ENCODE results near the gene SPRED2.

Gene SPRED2

DNA sequence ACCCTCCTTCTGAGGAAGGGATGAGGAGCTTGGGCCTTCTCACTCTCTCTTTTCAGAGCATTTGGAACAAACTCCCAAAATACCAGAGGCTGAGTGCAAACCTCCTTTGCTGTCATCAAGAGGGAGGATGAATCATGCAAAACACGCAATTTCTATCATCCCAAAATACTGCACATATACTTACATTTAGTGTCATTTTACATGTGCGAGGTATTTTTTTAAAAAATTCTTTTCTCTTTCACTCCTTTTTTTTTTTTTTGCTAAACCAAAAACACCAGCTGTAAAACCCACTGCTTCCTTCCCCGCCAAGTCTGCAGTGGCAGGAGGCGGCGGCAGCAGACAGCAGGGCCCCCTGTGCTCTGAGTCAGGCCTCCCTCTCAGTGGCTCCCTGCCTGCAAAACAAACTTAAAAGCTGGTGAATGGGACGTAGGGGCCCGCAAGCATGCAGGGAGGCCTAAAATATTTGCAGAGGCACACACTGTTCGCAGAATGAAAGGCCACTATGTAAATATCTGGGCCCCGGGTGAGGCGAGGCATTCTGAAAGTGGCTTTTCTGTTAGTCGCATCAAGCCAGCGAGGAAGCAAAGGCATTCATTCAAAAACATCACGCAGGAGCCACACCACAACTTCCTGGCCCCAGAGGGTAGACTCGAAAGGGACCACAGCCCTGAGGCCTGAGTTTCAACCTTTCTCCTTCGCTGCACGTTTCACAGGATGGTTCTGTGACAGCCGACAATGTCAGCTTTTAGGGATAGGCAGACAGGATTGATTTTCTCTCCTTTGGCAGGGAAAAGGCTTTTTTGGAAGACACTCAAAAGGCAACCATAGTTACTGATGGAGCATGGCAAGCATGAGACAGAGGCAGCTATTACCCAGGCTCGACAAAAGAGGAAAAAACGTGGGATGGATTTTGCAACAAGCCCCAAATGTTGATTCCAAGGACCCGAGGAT, 131.4 kb downstream of the SPRED2 start:
- DNase-seq: peak; percentile 68

DNA sequence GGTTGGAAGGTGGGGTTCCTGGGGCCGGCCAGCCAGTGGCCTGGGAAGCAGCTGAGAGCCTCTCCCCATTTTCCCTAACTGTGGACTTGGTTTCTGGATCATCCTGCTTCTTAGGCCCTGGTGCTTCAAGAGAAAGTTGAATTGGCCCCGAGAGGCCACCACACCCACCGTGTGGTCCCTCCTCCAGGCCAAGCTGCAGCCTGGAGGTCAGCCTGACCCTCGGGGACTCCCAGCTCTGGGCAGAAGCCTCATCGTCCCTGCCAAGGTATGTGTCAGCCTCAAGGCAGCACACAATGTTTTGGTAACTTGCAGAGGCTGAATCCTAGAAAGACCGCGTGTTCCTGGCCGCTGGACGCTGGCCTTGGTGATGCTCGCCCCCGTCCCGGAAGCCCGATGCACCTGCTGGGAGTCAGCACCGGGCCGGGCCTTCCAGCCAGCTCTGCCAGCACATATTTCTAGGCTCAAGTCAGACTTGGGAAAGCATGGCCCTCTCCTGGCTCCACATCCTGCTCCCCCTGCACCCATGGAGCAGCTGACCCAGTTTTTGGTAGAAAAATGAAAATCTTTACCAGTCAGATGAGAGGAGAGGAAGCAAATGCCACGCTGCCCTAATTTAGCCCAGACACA, 132.2 kb downstream of the SPRED2 start:
- no peak for DNase-seq

- no peak for DNase-seq
These were observed 133.2 kb downstream of the SPRED2 start for GRCh38 chr2:65299246-65299645.

GRCh38 chr2:65298089-65298488, 134.3 kb downstream of the SPRED2 start:
- no peak for DNase-seq

GRCh38 chr2:65297544-65297943, 134.9 kb downstream of the SPRED2 start:
- DNase-seq: no peak

GRCh38 chr2:65296971-65297370, 135.4 kb downstream of the SPRED2 start:
- no peak for DNase-seq

DNA sequence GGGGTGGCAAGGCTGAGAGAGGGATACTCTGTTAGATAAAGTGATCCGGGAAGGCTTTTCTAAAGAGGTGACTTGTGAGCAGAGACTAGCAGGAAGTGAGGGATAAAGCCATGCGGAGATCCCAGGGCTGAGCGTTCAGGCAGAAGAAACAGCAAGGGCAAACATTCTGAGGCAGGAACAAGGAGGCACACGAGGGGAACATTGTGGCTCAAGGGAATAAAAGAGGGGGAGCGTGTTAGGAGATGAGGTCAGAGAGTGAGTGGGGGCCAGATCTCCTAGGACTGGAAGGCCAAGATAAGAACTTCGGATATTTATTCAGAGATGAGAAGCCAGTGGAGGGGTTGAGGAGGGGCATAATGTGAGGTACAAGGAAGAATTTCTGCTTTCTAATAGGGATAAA, 137.7 kb downstream of the SPRED2 start:
- DNase-seq: no peak

DNA sequence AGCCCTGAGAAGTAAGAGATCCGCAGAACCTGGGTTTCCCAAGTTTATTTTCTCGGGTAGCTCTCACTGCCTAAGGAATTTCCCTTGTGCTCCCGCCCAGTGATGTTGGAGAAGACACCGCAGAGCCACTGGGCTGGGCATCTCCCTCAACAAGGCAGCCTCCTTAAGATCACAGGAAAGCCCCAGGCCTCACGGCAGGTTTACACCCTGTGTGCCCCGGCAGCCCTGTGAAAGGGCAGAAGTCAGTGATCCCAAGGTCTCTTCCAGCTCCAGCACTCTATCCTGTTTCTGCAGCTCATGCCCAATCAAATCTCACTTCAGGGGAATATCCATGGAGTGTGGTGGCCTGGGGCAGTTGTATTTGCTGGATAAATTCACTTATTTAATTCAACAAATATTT, 138.3 kb downstream of the SPRED2 start:
- DNase-seq: no peak

DNA sequence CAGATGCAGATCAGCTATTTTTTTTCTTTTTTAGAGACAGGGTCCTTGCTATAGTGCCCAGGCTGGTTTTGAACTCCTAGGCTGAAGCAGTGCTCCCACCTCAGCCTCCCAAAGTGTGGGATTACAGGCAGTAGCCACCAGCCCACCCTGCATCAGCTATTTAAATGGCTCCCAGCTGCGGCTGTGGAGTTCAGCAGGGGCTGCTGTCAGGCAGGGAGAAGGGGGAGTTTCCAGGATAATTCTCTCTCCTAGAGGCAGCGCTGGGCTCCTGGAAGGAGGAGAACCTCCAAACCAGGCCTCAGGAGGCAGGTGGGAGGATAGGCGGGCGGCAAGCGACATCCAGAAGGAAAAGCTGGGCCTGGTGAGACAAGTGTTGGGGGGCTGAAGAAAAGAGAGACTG, 139.0 kb downstream of the SPRED2 start:
- no peak for DNase-seq

DNA sequence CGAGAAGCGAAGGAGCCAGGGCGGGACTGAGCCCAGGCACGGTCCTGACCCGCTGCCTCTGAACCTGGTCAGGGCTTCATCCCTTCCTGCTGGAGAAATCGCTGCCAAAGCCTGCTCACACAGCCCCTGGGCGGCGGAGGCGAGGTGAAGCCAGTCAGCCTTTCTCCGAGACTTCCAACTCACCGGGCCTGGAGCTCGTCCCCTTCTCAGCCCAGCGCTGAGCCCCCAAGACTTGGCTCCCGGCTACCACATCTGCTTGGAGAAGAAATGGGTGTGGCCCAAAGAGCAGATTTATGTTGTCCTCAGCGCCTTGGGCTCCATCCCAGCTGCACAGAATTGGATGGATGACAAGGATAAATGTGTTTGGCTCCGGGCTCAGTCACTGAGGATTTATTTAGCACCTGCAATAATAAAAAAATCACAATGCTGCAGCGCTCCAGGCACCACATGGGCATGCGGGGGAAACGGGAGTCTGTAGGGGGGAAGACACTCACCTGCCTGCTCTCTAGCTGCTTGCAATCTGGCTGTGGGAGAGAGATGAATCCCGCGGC, 139.9 kb downstream of the SPRED2 start:
- no peak for DNase-seq

- no peak for DNase-seq
These were observed 140.3 kb downstream of the SPRED2 start for GRCh38 chr2:65292106-65292400.

GRCh38 chr2:65291216-65292105, 140.9 kb downstream of the SPRED2 start:
- peak; percentile 79 for DNase-seq

- no peak for DNase-seq
These were observed 145.0 kb downstream of the SPRED2 start for GRCh38 chr2:65287364-65287763.

GRCh38 chr2:65282477-65283053, 149.8 kb downstream of the SPRED2 start:
- DNase-seq: no peak

DNA sequence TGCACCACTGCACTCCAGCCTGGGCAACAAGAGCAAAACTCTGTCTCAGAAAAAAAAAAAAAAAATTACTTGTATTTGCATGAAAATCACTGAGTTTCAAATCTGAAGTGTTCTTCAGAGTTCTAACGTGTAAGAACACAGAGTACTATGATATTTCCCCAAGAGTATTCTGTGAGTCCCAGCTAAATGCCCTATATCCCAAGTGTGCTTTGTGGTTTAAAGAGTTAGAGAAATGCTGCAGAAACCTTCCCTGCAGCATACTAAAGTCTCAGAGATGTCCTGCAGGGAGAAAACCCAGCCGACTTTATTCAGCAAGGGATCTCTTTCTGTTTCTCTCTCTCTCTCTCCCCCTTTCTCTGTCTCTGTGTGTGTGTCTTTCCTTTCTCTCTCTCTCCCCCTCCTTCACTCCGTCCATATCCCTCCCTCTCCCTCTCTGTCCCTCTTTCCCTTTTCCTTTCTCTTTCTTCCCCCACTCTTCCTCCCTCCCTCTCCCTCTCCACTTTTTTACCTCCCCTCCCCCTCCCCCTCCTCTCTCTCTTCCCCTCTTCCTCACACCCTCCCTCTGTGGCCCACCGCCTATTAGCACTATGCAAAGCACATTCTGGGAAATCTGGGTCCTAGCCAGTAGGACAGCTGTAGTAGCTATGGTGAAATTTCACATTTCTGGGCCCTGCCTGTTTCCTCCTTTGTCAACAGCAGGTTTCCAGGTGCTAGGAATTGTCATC, 150.6 kb downstream of the SPRED2 start:
- no peak for DNase-seq

- no peak for DNase-seq
These were observed 152.6 kb downstream of the SPRED2 start for GRCh38 chr2:65279756-65280155.

GRCh38 chr2:65278531-65278981, 153.8 kb downstream of the SPRED2 start:
- peak; percentile 46 for DNase-seq

GRCh38 chr2:65277791-65278483, 154.5 kb downstream of the SPRED2 start:
- no peak for DNase-seq

DNA sequence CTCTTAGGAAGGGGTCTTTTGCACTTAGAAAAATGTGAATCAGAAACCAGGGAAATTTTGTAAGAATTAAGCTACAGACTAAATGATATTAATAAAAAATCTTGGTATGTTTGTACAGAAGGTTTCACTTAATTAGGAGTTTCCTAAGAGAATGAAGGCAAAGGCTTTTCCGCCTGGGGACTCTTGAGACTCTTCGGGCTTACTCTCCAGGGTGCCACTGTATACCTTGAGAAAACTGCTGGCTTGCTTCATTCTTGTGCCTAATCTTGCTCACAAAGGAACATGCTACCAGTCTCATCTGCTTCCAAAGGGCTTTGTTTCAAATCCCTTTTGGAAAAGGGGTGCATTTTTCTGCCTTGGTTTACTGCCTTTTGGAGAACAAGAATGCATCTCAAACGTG, 155.3 kb downstream of the SPRED2 start:
- DNase-seq: no peak

GRCh38 chr2:65276609-65277008, 155.8 kb downstream of the SPRED2 start:
- DNase-seq: no peak

DNA sequence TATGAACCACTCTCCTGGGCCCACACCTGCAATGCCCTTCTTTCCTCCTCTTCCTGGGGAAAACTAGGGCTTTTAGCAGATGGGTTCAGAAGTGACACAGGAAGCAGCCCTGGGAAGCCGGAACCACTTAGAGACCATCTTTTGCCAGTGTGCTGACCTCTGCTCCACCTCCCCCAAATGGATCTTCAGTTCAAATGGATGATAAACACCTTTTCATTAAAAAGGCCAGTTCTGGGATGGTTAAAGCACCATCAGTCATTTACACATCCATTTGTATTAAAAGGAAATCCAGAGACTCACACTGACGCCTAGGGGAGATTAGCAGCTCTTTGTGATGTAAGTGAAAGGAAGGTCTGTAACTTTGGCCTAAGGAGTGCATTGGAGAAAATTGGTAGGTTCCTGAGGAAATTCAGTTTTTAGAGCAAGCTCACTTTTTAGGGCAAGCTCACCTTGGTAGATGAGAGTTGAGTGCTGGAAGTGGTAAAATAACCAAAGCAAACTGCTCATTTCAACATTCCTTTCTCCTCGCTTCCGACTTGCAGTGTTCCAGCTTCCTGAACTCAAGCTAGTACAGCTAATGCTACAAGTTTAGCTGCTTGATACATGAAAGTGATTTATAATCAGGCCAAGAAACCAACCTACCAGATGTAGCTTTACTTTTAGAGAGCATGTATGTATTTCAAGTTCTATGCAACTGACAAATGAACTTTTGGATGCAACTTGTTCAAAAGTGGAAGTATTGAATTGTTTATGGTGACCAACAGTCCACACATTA, 157.1 kb downstream of the SPRED2 start:
- DNase-seq: no peak

Measured in MV-4-11 (cell line).